GM19397 (cell line): ENCODE results near the gene SHANK2.

ENCODE experiments used
- ATAC-seq: cut with Tn5 transposase; IDR thresholded peaks from one replicate; pipeline ENCODE4 v1.9.1; 2021; ENCODE audit warnings: mild to moderate bottlenecking, moderate library complexity; ENCODE audit not compliant: unreplicated experiment

The SHANK2 gene

GRCh38 chr11:71252269-71252769, at the start of gene SHANK2:
TSS of gene SHANK2 (minus strand) at chr11:71252577. CDS start at chr11:71147326, 105,251 bp downstream.
- no peak for ATAC-seq

DNA sequence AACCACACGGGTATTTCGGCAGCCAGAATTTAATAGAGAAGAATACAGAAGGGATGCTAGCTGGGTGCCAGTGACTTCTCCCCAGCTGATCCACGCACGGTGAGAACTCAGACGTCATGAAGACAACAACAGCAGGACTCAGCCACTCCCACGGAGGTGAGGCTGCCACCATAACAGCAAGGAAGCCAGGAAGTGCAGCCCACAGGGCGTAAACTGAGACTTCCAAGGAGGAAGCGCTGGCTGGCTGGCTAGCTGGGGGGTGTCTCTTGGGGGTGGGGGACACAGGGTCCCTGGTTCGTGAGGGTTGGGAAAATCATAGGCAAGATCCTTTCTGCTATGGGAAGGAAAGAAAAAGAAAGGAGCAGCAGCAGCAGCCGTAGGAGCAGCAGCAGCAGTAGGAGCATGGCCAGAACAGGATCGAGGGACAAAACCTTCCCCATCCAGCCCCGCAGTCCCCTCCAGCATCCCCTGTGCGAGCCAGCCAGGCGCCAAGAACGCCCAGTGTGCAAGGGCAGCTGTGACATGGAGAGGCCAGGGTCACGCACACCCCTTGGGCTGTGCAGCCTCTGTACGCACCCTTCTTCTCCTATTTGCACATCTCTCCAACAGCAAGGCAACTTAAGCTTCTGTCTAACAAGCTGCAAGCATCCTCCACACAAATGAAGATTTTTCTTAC, 49.6 kb upstream of the SHANK2 start:
- ATAC-seq, result no peak

GRCh38 chr11:71301046-71301857, 48.9 kb upstream of the SHANK2 start:
- ATAC-seq, result no peak

GRCh38 chr11:71300187-71300586, 47.8 kb upstream of the SHANK2 start:
- ATAC-seq, result no peak

- no peak for ATAC-seq
These were observed 46.4 kb upstream of the SHANK2 start for GRCh38 chr11:71298761-71299181.

DNA sequence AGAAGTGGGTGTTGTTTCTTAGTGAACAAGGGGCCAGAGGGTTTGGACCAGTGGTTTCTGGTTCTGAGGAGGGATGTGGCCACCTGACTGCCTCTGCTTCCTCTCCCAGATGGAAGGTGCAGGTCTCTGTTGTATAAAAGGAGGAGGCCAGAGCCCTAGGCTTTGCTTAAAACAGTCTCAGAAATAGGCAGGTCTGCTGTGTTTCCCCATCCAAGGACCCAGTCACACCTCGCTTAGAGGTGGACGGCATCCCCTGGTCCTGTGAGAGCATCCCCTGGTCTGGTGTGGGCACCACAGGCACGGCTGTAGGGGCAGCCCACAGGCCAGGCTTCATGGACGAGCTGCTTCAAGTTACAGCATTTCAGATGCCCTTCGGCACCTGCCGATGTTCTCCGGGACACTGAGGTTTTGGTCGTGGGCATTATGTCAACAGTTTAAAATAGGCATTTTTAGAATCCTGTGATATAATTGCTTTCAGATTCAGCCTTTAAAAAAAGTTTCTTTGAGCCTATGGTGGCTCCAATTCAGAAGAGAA, 45.7 kb upstream of the SHANK2 start:
- ATAC-seq, result no peak

DNA sequence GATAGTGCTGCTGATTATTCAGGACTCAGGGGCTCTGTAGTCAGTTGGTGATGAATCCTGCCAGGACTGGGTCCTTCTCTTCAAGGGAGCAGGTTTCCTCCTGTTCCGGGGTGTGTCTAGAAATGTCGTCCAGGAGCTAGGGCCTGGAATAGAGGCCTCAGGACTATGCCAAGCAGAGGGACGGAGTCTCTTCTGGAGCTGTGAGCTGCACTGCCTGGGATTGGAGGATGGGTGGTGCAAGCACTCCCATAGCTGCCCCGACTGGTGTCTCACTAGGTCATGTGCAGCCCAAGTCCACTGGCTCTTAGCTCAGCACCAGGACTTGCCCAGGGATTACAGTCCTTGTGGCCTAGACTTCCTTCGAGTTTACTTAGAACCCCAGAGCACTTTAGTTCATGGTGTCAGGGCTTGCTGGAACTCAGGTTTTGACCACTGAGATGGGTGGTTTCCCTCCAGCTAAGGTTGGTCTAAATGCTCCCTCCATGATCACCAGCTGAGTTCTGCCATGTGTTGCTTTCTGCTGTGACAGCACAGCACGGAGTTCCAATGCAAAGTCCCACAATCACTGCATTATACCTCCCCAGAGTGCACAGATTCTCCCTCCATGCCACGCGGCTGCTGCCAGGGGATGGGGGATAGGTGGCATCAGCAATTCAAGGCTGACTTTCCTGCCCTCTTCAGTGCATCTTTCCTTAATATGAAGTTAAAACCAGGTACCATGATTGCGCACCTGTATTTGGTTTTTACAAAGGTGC, 42.6 kb upstream of the SHANK2 start:
- no peak for ATAC-seq

- ATAC-seq, result no peak
These were observed 41.8 kb upstream of the SHANK2 start for GRCh38 chr11:71293961-71294782.

DNA sequence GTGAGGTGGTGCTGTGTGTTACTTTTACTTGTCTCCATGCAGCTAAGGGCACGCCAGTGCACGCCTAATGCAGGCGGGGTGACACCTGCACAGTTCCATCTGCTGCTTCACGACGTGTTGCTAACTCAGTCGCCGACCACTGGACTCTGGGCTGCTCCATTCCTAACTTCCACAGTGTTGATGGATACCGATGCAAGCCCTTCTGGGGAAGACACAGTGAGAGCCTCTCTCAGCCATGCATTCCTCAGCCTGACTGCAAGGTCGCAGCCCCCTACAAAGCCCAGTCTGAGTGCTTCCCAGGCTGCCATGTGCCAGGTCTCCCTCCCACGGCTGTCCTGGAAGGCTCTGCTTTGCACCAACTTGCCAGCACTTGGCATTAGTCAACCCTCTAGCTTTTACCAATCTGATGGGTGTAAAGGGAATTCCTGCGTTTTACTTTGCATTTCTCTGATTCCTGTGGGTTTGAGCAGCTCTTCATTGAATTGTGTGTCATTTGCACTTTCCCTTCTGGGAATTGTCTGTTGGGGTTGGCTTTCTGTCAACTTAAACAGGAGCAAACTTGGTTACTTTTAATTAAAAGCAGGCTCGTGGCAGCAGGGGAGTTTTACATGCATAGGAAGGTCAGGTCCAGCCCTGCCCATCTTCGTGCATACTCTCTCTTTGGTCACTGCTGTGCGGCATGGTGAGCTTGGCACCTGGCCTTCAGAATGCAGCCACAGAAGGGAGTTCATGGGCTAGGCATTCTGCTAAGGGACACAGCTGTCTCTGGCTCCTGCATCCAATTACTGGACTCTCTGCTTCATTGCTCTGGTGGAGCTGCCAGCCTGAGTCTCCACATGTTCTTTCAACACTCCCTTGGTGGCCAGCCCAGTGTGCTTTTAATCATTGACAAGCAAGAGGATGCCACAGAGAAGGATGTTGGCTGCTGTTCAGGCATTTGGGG, 34.6 kb upstream of the SHANK2 start:
- ATAC-seq, result no peak

DNA sequence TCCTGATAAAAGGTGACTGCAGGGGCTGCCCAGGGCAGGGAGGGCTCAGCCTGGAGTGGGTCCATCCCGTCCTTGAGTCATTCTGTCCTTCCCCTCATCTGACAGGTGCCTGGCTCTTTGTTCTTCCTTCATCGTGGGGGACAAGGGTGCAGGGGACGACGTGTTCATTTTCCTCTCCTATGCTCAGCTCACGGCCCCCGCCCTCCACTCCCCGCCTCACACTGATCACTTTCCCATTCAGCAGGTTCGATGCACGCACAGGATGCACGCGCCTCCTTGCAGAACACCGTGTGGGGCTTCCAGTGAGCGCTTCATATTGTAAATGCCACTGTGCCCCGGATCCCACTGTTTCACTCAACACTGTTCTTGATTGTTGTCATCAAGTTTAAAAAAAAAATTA, 32.7 kb upstream of the SHANK2 start:
- no peak for ATAC-seq

DNA sequence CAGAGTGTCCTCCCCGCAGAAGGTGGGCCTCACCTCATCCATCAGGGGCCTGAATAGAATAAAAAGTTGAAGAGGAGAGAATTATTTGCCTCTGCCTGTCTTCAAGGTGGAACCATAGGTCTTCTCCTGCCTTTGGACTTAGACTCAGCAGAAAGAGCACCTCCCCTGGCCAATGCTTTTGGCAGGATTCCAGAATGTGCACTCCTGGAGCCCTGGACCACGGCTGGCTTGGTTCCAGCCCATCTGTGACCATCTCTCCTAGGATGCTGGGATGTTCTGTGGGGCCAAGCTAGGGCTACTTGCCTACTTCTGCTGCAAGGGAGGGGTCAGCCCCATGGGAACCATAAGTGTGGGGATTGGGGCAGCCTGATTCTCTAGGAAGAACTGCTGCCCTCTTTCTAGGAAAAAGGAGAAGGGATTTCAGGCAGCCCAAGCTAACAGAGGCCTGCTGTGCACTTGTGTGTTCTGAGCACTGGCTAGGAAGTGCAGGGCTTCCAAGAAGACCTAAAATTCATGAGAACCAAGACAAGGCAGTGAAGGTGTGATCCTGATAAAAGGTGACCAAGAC, 32.2 kb upstream of the SHANK2 start:
- ATAC-seq, result no peak

GRCh38 chr11:71283971-71284441, 31.6 kb upstream of the SHANK2 start:
- no peak for ATAC-seq

GRCh38 chr11:71282581-71283351, 30.4 kb upstream of the SHANK2 start:
- no peak for ATAC-seq

- no peak for ATAC-seq
These were observed 29.5 kb upstream of the SHANK2 start for GRCh38 chr11:71281831-71282230.

DNA sequence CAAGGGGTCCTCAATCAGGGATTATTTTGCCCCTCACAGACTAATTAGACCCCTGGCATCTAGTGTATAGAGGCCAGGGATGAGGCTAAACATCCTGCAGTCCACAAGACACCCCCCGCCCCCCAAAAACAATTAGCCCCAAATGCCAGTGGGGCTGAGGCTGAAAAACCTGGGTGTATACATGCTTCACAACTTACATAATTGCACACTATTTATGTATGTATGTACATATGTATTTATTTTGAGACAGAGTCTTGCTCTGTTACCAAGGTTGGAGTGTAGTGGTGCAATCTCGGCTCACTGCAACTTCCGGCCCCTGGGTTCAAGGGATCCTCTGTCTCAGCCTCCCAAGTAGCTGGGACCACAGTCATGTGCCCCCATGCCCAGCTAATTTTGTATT, 28.8 kb upstream of the SHANK2 start:
- no peak for ATAC-seq

DNA sequence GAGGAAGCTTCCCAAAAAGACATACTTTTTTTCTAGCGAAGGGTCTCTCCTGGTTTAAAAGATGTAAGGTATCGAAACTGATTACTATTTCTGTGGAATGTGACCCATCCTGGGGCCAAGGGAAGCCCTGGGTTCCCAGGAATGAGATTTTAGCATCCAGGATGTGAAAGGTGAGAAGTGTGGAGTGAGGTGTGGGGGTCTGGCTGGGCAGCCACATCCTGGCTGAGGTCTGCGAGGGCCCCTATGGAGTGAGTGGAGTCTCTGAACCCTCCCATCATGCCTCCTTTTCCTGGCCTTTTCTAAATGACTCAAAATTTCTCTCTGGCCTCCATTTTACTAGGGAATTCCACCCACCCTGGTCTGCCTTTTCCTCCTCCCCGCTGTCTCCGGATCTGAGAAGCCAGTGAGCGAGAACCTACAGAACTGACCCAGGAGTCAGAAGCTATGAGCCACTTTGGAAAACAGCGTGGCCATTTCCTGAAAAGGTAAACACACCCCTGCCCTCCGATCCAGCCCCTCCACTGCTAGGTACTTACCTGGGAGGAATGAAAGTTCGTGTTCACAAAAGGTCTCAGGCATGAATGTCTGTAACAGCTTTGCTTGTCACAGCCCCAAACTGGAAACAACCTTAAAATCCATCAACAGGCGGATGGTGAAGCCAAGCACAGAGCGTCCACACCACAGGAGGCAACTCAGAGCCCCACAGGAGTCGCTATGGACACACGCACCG, 27.7 kb upstream of the SHANK2 start:
- ATAC-seq, result no peak

- no peak for ATAC-seq
These were observed 19.8 kb upstream of the SHANK2 start for GRCh38 chr11:71272161-71272560.
